HEK293T (cell line): ENCODE results near the gene TAPBP.

Experiments
- BHLHE40 ChIP-seq: fragments of 450-650 bp; IDR thresholded peaks from 2 replicates; pipeline ENCODE4 v1.6.1; 2016; ENCODE audit warnings: mild to moderate bottlenecking, moderate library complexity, borderline replicate concordance
- ELF4 ChIP-seq: fragments of 450-650 bp; IDR thresholded peaks from 2 replicates; pipeline ENCODE4 v1.6.1; 2017; ENCODE audit warnings: antibody characterized with exemption
- FOXA1 ChIP-seq: fragments of 450-650 bp; IDR thresholded peaks from 2 replicates; pipeline ENCODE4 v1.6.1; 2016; ENCODE audit warnings: mild to moderate bottlenecking
- FOXM1 ChIP-seq: fragments of 450-650 bp; IDR thresholded peaks from 2 replicates; pipeline ENCODE4 v1.6.1; 2017; ENCODE audit warnings: mild to moderate bottlenecking, borderline replicate concordance
- HDGF ChIP-seq: fragments of 450-650 bp; IDR thresholded peaks from 2 replicates; pipeline ENCODE4 v1.6.1; 2017; ENCODE audit warnings: antibody characterized with exemption, borderline replicate concordance
- L3MBTL2 ChIP-seq: fragments of 450-650 bp; conservative IDR thresholded peaks from 2 replicates; pipeline ENCODE4 v1.6.1; 2016; ENCODE audit warnings: mild to moderate bottlenecking
- LEF1 ChIP-seq: fragments of 450-650 bp; IDR thresholded peaks from 2 replicates; pipeline ENCODE4 v1.6.1; 2017; ENCODE audit warnings: mild to moderate bottlenecking, borderline replicate concordance
- PKNOX1 ChIP-seq: fragments of 450-650 bp; IDR thresholded peaks from 2 replicates; pipeline ENCODE4 v1.6.1; 2016
- SUZ12 ChIP-seq: fragments of 450-650 bp; IDR thresholded peaks from 2 replicates; pipeline ENCODE4 v1.6.1; 2016; ENCODE audit warnings: mild to moderate bottlenecking
- TARDBP ChIP-seq: fragments of 450-650 bp; IDR thresholded peaks from 2 replicates; pipeline ENCODE4 v1.6.1; 2016
- ZNF384 ChIP-seq: fragments of 450-650 bp; IDR thresholded peaks from 2 replicates; pipeline ENCODE4 v1.6.1; 2016

DNA sequence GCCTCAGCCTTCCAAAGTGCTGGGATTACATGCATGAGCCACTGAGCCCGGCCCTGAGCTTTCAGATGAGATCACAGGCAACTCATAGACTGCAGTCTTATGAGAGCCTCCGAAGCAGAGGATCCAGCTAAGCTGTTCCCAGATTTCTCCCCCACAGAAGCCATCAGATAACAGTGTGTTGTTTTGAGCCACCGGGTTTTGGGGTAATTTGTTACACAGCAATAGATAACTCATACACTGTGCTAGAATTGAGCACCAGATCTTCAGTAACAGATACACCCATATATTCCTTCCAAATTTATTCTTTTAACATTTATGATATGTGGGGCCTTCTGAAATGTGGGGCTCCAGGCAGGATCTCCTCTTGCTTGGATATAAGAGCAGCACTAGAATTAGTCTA, 22.6 kb upstream of the TAPBP start:
- TF ChIP-seq L3MBTL2 (no peak), BHLHE40 (no peak), FOXM1 (no peak), SUZ12 (no peak), ELF4 (no peak), PKNOX1 (no peak), LEF1 (no peak), ZNF384 (no peak), HDGF (no peak), FOXA1 (no peak), TARDBP (no peak)
